CD4-positive, alpha-beta T cell treated with Interleukin-2 at 100 ng/mL for 4 hours (primary cell): ENCODE measurements around the gene NABP1.

ENCODE experiments used
- DNase-seq: peaks from one replicate; pipeline ENCODE4 v3.0.0-alpha.2; 2020; ENCODE audit warnings: low spot score

Gene NABP1

GRCh38 chr2:191707542-191707941, 29.6 kb downstream of the NABP1 start:
- DNase-seq, result no peak

DNA sequence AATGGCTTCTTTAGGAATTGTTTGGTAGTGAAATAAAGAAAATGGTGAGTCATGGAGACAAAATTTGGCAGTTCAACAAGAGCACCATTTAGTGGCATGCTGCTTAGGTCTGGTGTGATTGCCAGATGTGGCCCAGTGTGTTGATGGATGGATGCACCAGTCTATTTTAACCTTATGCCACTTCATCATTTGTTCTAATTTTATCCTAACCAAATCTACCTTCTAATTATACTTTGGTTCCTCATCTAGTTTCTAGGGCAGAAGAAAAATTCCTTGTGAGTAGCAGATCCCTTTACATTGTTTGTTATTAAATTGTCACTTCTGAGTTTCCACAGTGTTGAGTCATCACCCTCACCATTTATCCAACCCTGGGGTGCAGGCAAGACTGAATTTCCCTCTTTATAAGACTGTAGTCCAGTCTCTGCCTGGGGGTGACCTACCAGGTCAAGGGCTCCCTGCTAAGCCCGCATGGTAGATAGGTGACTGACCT, 32.5 kb downstream of the NABP1 start:
- DNase-seq, result no peak

DNA sequence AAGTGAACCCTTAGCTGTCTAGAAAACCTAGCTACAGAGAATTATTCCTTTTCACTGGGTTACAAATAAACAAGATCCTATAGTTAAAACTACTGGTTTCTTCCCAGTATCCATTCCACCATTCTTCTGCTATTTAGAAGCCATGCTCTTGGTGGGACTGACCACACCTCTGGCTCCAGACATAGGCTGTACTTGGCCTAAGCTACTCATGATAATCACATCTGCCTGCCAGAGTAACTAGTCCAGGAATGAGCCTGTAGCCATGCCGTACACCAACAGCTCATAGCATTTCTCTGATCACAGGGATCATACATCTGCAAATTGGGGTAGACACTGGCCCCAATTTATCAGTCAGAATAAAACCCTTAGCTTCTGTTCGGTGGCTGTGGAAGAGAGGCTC, 33.7 kb downstream of the NABP1 start:
- no peak for DNase-seq

DNA sequence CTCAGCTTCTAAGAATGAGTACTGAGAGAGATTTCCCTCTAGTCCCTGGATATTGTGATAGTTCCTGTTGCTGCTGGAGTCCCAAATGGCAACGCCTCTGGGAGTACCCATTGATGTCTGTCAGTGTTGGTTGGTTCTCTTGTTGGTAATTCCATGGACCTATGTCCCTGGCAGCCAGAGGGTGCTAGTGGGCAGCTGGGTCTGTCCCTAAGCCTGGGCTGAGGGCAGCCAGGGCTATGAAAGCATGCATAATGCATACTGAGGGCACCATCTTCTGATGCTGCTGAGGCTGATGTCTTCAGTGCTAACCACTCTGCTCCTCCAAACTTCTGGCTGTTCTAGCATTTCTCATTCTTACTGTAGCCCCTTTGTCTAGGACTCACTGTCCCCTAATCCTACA, 35.9 kb downstream of the NABP1 start:
- no peak for DNase-seq

DNA sequence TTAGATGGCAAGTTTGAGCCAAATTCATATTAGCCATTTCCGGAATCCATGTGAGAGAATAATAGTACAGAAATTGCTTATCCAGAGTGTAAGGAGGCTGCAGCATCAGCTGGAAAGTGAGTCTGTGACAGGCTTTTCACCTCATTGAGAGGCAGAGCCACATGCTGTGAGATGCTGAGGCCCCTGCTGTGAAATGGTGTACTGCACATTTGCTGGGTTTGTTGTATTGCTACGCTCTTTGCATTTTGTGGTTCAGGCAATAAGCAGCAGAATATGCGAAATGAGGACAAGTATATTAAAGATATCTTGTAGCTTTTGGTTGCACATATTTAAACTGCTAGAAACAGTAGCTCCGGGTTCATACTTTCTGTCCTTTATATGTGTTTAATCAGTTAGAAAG, 37.0 kb downstream of the NABP1 start:
- DNase-seq, result no peak

GRCh38 chr2:191715471-191715870, 37.5 kb downstream of the NABP1 start:
- no peak for DNase-seq

DNA sequence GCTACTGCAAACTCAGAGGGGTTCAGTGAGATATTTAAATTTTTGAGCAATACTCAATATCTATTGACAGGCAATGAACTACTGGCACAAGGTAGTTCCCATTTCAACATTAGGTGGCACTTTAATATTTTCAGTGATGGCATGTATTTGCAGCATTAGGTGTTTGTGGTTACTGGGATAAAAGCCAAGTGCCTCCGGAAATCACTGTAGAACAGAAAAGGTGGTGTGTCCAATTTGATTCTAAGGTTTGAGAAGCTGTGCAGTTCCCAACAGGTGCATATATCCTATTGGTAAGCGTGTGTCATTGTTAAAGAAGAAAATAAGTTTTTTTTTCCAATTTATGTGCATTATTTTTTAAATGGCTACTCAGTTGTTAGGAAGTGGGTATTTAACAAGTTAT, 41.3 kb downstream of the NABP1 start:
- DNase-seq, result no peak

GRCh38 chr2:191719938-191720337, 42.0 kb downstream of the NABP1 start:
- no peak for DNase-seq

GRCh38 chr2:191721331-191721730, 43.4 kb downstream of the NABP1 start:
- no peak for DNase-seq

DNA sequence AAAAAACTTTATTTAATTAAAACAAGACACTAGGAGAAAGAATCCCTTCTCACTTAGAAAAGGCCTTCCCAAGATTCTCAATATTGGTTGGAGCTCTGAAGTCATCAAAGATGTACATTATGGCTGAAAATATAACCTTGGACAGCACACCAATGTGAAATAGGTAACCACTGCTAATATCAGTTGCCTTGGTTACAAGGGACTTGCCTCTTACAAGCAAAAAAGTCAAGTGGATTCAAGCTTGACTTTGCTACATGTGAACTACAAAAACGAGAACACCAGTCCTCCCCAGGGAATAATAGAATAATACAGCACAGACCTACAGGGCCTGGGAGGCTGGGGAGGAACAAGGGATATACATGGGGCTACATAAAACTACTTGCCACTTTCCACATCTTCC, 46.1 kb downstream of the NABP1 start:
- DNase-seq, result no peak

DNA sequence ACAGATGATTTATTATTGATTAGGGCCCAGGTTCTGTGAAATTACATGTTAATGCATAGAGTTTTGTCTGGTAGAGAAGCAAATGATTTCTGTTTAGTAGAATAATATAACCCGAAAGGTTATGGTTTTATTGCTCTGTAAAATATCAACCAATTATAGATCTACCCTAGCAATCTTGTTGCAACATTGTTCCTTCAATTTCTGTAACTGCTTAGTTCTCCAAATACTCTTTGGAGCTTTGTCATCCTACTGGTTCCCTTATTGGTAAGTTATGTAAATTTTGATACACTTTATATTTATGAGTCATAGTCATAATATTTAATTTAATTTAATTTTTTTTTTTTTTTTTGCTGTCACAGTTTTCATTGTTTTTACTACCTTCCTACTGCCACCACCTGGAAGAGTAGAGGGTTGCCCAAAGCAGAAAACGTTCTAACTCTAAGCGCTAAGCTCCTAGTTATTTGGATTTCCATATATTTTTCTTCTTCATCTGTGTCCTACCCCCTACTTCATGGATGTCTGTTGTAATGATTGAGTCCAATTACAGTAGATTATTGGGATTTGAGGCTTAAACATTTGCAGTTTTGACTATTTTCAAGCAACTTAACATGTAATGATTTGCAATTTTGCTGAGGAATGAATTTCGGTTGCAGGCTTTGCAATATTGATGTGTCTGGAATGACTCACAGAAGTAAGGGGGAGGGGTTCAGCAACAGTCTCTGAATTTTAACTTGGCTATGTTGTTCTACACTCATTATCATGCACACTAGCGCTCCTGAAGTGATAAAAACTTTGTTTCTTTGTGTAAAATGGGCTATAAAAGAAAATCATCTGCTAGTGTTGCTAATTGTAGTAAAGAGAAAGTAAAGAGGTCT, 51.1 kb downstream of the NABP1 start:
- DNase-seq, result no peak

GRCh38 chr2:191730263-191730662, 52.3 kb downstream of the NABP1 start:
- DNase-seq, result no peak
